SK-N-SH treated with all-trans-retinoic acid at 6 μM for 48 hours (cell line): ENCODE measurements around the gene HEXIM2.

Experiments
- ATAC-seq: fragments of 200-7000 bp; cut with Tn5 transposase; 3 replicates; pipeline ENCODE4 v1.9.1; 2020; ENCODE audit warnings: mild to moderate bottlenecking, moderate library complexity
- ARNTL ChIP-seq: fragments of 450-650 bp; formaldehyde crosslinking; IDR thresholded peaks from 2 replicates; pipeline ENCODE4 v1.5.0; 2020; ENCODE audit warnings: low read depth, mild to moderate bottlenecking, moderate library complexity, borderline replicate concordance
- BACH2 ChIP-seq: fragments of 250-450 bp; sonication (Bioruptor Pico); IDR thresholded peaks from 2 replicates; pipeline ENCODE4 v1.9.0; 2021; ENCODE audit warnings: mild to moderate bottlenecking, borderline replicate concordance
- CREB5 ChIP-seq: fragments of 250-450 bp; sonication (Bioruptor Pico); IDR thresholded peaks from 2 replicates; pipeline ENCODE4 v1.5.1; 2020; ENCODE audit warnings: low read depth, mild to moderate bottlenecking, moderate library complexity
- CSDC2 ChIP-seq: fragments of 250-450 bp; sonication (Bioruptor Pico); IDR thresholded peaks from 2 replicates; pipeline ENCODE4 v1.5.0; 2020; ENCODE audit warnings: mild to moderate bottlenecking, moderate library complexity
- ESRRG ChIP-seq: fragments of 250-450 bp; sonication (Bioruptor Pico); IDR thresholded peaks from 2 replicates; pipeline ENCODE4 v1.6.1; 2021; ENCODE audit warnings: mild to moderate bottlenecking
- GLIS3 ChIP-seq: fragments of 250-450 bp; sonication (Bioruptor Pico); IDR thresholded peaks from 2 replicates; pipeline ENCODE4 v1.5.0; 2020; ENCODE audit warnings: mild to moderate bottlenecking, moderate library complexity
- ISL1 ChIP-seq: fragments of 250-450 bp; sonication (Bioruptor Pico); IDR thresholded peaks from 2 replicates; pipeline ENCODE4 v2.1.2; 2022; ENCODE audit warnings: mild to moderate bottlenecking, moderate library complexity
- OSR1 ChIP-seq: fragments of 250-450 bp; sonication (Bioruptor Pico); IDR thresholded peaks from 2 replicates; pipeline ENCODE4 v1.8.0; 2022; ENCODE audit warnings: moderate library complexity, mild to moderate bottlenecking, inconsistent platforms
- PPARA ChIP-seq: fragments of 250-450 bp; sonication (Bioruptor Pico); IDR thresholded peaks from 2 replicates; pipeline ENCODE4 v1.5.0; 2020; ENCODE audit warnings: mild to moderate bottlenecking, borderline replicate concordance
- RARB ChIP-seq: fragments of 250-450 bp; sonication (Bioruptor Pico); IDR thresholded peaks from 2 replicates; pipeline ENCODE4 v1.8.0; 2021; ENCODE audit warnings: mild to moderate bottlenecking, moderate library complexity
- TCF4 ChIP-seq: fragments of 250-450 bp; sonication (Bioruptor Pico); IDR thresholded peaks from 2 replicates; pipeline ENCODE4 v1.8.0; 2021; ENCODE audit warnings: mild to moderate bottlenecking, moderate library complexity, borderline replicate concordance
- TOX ChIP-seq: fragments of 250-450 bp; sonication (Bioruptor Pico); IDR thresholded peaks from 2 replicates; pipeline ENCODE4 v1.8.0; 2021; ENCODE audit warnings: mild to moderate bottlenecking, moderate library complexity, borderline replicate concordance
- TSHZ2 ChIP-seq: fragments of 250-450 bp; sonication (Bioruptor Pico); IDR thresholded peaks from 2 replicates; pipeline ENCODE4 v1.5.0; 2020; ENCODE audit warnings: mild to moderate bottlenecking, moderate library complexity
- ZC3H10 ChIP-seq: fragments of 250-450 bp; sonication (Bioruptor Pico); IDR thresholded peaks from 2 replicates; pipeline ENCODE4 v1.5.1; 2021; ENCODE audit warnings: mild to moderate bottlenecking, moderate library complexity
- ZFP3 ChIP-seq: fragments of 250-450 bp; sonication (Bioruptor Pico); IDR thresholded peaks from 2 replicates; pipeline ENCODE4 v1.5.0; 2020; ENCODE audit warnings: mild to moderate bottlenecking, moderate library complexity
- ZFP30 ChIP-seq: fragments of 450-650 bp; formaldehyde crosslinking; IDR thresholded peaks from 2 replicates; pipeline ENCODE4 v1.5.0; 2022; ENCODE audit warnings: mild to moderate bottlenecking, moderate library complexity
- ZNF70 ChIP-seq: fragments of 450-650 bp; formaldehyde crosslinking; IDR thresholded peaks from 2 replicates; pipeline ENCODE4 v1.5.0; 2020; ENCODE audit warnings: mild to moderate bottlenecking, moderate library complexity
- ZNF8 ChIP-seq: fragments of 450-650 bp; formaldehyde crosslinking; IDR thresholded peaks from 2 replicates; pipeline ENCODE4 v1.5.0; 2020; ENCODE audit warnings: mild to moderate bottlenecking, moderate library complexity
- TF ChIP-seq, protein P1 (sequence below): fragments of 250-450 bp; sonication (Bioruptor Pico); IDR thresholded peaks from 2 replicates; pipeline ENCODE4 v1.8.0; 2021; ENCODE audit warnings: low read depth, mild to moderate bottlenecking, moderate library complexity, borderline replicate concordance
- TF ChIP-seq, protein P2 (sequence below): fragments of 250-450 bp; sonication (Bioruptor Pico); IDR thresholded peaks from 2 replicates; pipeline ENCODE4 v1.5.1; 2021; ENCODE audit warnings: mild to moderate bottlenecking, moderate library complexity
- TF ChIP-seq, protein P3 (sequence below): fragments of 250-450 bp; sonication (Bioruptor Pico); IDR thresholded peaks from 2 replicates; pipeline ENCODE4 v1.8.0; 2020; ENCODE audit warnings: mild to moderate bottlenecking, moderate library complexity, borderline replicate concordance

The HEXIM2 gene

DNA sequence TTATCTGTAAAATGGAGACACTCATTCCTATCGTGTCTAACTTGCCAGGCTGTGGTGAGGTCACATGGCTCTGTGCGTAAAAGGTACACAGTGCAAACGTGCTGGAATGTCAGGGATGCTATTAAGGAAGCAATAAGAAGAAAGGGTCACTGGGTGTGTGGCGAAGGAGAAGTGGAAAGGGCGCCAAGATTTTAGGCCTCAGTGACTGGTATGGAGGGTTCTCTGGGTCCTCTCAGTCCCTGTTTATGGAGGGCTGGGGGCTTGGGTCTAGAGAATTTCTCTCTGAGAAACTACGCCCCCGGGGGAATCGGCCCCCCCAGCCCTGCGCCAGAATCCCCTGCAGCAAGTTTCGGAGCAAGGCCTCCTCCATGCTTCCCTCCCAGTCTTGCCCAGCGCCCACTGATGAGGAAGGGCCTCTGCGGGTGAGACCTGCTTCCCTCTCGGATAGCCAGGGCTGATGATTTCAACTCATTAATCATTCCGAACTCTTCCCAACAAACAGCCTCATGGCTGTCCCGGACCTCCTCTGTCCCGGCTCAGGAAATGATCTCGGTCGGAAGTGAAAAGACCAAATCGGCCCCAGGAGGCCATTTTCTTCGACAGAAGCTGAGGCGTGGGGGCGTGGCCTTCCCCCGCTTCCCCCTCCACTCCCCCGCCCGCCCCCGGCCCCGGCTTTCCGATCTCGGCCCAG lies 14.6 kb upstream of the HEXIM2 start (continued):
- TF ChIP-seq, protein P1, sequence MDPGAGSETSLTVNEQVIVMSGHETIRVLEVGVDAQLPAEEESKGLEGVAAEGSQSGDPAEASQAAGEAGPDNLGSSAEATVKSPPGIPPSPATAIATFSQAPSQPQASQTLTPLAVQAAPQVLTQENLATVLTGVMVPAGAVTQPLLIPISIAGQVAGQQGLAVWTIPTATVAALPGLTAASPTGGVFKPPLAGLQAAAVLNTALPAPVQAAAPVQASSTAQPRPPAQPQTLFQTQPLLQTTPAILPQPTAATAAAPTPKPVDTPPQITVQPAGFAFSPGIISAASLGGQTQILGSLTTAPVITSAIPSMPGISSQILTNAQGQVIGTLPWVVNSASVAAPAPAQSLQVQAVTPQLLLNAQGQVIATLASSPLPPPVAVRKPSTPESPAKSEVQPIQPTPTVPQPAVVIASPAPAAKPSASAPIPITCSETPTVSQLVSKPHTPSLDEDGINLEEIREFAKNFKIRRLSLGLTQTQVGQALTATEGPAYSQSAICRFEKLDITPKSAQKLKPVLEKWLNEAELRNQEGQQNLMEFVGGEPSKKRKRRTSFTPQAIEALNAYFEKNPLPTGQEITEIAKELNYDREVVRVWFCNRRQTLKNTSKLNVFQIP (CRISPR knock-in tag), result no peak
- TF ChIP-seq GLIS3 (CRISPR knock-in tag), result no peak; the same call in 1 of the 2 replicates
- TF ChIP-seq ZNF70 (CRISPR knock-in tag), result no peak
- TF ChIP-seq RARB (CRISPR knock-in tag), result no peak
- no peak for TF ChIP-seq ARNTL (CRISPR knock-in tag)
- no peak for TF ChIP-seq OSR1 (CRISPR knock-in tag)
- no peak for TF ChIP-seq ZFP3
- TF ChIP-seq ZFP30, result no peak
- TF ChIP-seq, all 23 proteins: peak for 3

GRCh38 chr17:45147581-45148182 lies 14.0 kb upstream of the HEXIM2 start:
- no peak for TF ChIP-seq BACH2
- 0 out of 2 replicates have a peak, but pooled peaks have one; percentile 41 for TF ChIP-seq ZNF8
- peak; percentile 89 for TF ChIP-seq RARB (CRISPR knock-in tag)
- TF ChIP-seq TOX (CRISPR knock-in tag), result peak; percentile 64; the same call in 1 of the 2 replicates
- TF ChIP-seq, protein P1 (CRISPR knock-in tag), result 0 out of 2 replicates have a peak, but pooled peaks have one; percentile 31
- TF ChIP-seq ZFP3, result no peak
- TF ChIP-seq, protein P2, sequence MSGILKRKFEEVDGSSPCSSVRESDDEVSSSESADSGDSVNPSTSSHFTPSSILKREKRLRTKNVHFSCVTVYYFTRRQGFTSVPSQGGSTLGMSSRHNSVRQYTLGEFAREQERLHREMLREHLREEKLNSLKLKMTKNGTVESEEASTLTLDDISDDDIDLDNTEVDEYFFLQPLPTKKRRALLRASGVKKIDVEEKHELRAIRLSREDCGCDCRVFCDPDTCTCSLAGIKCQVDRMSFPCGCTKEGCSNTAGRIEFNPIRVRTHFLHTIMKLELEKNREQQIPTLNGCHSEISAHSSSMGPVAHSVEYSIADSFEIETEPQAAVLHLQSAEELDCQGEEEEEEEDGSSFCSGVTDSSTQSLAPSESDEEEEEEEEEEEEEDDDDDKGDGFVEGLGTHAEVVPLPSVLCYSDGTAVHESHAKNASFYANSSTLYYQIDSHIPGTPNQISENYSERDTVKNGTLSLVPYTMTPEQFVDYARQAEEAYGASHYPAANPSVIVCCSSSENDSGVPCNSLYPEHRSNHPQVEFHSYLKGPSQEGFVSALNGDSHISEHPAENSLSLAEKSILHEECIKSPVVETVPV, result no peak
- peak; percentile 69; the same call in 1 of the 2 replicates for TF ChIP-seq ZC3H10
- peak; percentile 70; the same call in 1 of the 2 replicates for TF ChIP-seq CREB5
- peak; percentile 51; the same call in 1 of the 2 replicates for TF ChIP-seq ARNTL (CRISPR knock-in tag)
- no peak for TF ChIP-seq ISL1 (CRISPR knock-in tag)
- TF ChIP-seq, protein P3, sequence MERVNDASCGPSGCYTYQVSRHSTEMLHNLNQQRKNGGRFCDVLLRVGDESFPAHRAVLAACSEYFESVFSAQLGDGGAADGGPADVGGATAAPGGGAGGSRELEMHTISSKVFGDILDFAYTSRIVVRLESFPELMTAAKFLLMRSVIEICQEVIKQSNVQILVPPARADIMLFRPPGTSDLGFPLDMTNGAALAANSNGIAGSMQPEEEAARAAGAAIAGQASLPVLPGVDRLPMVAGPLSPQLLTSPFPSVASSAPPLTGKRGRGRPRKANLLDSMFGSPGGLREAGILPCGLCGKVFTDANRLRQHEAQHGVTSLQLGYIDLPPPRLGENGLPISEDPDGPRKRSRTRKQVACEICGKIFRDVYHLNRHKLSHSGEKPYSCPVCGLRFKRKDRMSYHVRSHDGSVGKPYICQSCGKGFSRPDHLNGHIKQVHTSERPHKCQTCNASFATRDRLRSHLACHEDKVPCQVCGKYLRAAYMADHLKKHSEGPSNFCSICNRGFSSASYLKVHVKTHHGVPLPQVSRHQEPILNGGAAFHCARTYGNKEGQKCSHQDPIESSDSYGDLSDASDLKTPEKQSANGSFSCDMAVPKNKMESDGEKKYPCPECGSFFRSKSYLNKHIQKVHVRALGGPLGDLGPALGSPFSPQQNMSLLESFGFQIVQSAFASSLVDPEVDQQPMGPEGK (CRISPR knock-in tag), result peak; percentile 84; the same call in 1 of the 2 replicates
- ATAC-seq, result peak; percentile 37

GRCh38 chr17:45148183-45149036 lies 13.3 kb upstream of the HEXIM2 start, which contains the start of gene HEXIM1:
HEXIM1 (plus strand) TSS chr17:45148475; CDS start chr17:45149191, 716 bp downstream.
- ATAC-seq, result peak; percentile 82
- TF ChIP-seq TSHZ2 (CRISPR knock-in tag) (peak; percentile 95), TCF4 (no peak; the same call in 1 of the 2 replicates), RARB (CRISPR knock-in tag) (peak; percentile 98), CSDC2 (CRISPR knock-in tag) (peak; percentile 75; the same call in 1 of the 2 replicates), ZNF70 (CRISPR knock-in tag) (peak; percentile 78), ESRRG (CRISPR knock-in tag) (peak; percentile 98), PPARA (peak; percentile 87)
- TF ChIP-seq, protein P2, result peak; percentile 98
